HG03575 (cell line): ENCODE data around the gene ABCG1.

Experiments used
- ATAC-seq: cut with Tn5 transposase; IDR thresholded peaks from one replicate; pipeline ENCODE4 v1.9.1; 2021; ENCODE audit not compliant: unreplicated experiment, insufficient number of reproducible peaks, low FRiP score; ENCODE audit errors: extremely low read depth

ABCG1 gene

DNA sequence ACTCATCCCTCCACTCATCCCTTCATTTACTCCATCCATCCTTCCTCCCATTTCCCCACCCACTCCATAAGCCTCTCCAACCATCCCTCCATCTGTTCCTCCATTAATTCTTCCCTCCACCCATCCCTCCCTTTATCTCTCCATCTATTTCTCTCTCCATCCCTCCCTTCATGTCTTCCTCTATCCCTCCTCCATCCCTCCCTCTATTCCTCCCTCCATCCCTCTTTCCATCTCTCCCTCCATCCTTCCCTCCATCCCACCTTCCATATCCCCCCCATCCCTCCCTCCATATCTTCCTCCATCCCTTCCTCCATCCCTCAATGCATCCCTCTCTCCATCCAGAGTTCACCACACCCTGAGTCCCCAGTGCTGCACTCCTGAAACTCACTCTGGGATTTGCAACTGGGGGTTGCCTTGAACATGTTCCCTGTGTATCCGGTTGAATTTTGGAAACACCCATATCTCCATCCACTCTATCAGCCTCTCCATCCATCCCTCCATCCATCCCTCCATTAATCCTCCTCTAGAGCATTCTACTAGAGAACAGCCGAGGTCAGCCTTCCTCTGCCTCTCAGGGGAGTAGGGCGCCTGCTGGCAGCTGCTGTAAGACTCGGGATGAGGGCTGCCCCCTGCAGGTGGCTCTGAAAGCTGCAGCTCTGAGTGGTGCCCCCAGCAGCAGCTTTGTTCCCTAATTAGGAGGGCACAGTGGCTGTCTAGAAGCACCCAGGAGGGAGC, 39.4 kb downstream of the ABCG1 start:
- no peak for ATAC-seq

DNA sequence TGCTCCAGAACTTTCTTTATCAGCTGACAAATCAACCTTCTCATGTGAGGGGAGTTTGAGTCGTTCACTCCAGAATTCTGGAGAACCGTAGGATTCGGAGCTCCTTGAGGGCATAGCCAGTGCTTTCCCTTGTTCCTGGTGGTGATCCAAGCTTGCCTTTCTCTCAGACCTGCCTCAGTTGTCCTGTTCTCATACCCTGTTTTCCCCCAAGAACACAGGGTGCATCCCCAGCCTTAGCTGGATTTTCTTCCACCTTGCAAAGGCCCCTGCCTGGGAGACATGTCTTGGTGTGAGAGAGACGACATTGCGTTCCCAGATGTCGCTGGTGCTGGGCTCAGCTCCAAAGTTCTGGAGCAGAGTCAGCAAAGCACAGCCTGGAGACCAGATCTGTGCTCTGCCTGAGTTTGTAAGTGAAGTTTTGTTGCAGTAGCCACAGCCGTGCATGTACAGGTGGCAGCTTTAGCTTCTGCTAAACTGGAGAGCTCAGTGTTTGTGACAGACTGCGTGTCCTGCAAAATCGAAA, 40.0 kb downstream of the ABCG1 start:
- ATAC-seq, result no peak

DNA sequence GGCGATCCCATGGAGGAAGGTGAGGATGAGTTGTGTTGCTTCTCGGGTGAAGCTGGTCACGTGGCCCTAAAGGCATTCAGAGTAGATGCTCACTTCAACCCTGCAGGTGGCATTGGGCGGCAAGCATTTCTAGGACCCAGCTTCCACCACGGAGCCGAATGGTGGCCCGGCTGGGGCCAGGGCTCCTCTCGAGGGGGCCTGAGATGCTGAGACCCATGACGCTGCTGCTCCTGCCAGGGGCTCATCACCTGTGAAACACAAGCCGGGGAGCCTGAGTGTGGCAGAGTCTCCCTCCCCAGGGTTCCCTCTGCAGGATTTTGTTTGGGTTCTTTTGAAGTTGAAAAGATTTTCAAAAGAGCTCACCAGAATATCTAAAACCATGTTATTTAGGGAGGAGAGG, 41.2 kb downstream of the ABCG1 start:
- ATAC-seq, result no peak

DNA sequence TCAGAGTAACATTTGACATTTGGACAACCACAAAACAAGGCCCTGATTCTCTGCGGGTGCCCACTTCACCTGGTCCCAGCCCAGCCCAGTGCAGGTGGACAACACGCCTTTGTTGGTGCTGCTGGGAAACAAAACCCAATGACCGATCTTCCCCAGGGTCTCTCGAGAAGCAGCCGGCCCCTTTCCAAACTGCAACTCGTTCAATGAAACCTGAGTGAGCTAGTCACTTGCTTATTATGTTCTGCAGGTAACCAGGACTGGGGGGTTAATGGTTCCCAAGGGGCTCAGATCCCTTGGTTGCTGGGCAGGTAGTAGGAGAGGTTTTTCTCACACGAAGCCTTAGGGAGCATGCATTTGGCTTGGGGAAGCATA, 42.9 kb downstream of the ABCG1 start:
- ATAC-seq, result no peak

DNA sequence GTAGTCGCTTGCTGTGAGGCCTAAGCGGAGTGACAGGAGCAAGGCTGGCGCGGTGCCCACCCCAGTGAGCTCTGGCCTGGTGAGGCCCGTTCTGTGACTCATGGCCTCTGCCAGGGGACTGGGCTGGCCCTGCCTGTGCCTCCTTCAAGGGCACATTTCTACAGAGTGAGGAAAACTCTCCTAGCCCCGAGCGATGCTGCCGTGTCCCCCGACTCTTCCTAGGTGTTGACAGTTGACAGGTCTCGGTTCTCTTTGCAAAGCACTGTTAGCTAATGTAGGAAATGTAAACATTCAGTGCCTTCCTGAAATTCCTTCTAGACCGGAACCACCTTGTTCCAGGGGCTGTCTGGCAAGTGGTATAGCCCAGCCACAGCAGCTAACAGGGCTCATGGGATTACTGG, 43.9 kb downstream of the ABCG1 start:
- ATAC-seq, result no peak

- no peak for ATAC-seq
Measured at GRCh38 chr21:42263591-42264131, 44.7 kb downstream of the ABCG1 start.

- no peak for ATAC-seq
Measured at GRCh38 chr21:42264245-42265195, 45.6 kb downstream of the ABCG1 start.

- no peak for ATAC-seq
Measured at GRCh38 chr21:42265231-42265812, 46.4 kb downstream of the ABCG1 start.

DNA sequence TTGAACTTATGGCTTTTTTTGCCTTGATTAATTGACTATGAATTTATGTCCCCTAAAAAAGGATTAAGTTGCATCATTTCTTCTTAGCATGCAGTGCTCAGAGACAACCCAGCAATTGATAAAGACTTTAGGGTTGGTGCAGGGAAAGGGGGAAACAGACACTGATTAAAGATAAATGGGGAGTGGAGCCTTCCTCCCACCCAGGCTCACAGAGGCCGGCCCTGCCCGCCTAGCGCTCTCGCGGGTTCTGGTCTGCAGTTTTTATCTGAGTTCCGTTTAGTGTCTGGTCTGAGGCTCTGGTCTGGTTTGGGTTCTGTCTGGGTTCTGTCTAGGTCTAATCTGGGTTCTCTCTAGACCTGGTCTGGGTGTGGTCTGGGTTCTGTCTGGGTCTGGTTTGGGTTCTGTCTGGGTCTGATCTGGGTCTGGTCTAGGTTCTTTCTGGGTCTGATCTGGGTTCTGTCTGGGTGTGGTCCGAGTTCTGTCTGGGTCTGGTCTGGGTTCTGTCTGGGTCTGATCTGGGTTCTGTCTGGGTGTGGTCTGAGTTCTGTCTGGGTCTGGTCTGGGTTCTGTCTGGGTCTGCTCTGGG, 48.1 kb downstream of the ABCG1 start:
- ATAC-seq, result no peak

DNA sequence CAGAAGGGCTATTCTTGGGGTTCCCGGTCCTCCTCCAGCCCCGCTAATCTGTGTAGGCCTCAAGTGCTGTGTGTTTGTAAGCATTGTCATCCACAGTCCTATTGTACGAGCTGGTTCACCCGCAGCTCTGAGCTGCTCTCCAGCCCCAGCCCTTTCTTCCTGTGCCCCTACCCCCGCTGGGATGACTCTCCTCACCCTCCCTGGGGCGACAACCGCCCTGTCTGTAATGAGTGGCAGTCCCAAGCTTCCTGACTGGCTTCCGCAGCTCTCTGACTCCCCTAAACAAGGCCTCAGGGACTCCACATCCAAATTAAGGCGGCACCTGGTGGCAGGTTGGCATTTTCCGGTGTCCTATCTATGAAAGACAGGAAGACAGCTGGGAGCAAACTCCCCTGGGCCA, 50.4 kb downstream of the ABCG1 start:
- no peak for ATAC-seq

DNA sequence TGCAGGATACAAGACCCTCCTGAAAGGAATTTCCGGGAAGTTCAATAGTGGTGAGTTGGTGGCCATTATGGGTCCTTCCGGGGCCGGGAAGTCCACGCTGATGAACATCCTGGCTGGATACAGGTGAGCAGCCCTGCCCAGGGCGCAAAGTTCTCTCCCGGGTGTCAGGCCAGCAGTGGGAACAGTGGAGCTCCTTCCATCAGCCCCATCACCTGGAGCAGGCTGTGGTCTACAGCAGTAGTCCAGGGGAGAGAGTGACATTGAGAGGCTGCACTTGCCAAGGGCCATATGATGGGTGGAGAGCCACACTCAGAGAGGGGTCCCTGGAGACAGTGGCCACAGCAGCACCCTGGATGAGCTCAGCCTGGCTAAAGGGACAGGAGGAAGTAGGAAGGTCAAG, 52.1 kb downstream of the ABCG1 start:
- no peak for ATAC-seq

DNA sequence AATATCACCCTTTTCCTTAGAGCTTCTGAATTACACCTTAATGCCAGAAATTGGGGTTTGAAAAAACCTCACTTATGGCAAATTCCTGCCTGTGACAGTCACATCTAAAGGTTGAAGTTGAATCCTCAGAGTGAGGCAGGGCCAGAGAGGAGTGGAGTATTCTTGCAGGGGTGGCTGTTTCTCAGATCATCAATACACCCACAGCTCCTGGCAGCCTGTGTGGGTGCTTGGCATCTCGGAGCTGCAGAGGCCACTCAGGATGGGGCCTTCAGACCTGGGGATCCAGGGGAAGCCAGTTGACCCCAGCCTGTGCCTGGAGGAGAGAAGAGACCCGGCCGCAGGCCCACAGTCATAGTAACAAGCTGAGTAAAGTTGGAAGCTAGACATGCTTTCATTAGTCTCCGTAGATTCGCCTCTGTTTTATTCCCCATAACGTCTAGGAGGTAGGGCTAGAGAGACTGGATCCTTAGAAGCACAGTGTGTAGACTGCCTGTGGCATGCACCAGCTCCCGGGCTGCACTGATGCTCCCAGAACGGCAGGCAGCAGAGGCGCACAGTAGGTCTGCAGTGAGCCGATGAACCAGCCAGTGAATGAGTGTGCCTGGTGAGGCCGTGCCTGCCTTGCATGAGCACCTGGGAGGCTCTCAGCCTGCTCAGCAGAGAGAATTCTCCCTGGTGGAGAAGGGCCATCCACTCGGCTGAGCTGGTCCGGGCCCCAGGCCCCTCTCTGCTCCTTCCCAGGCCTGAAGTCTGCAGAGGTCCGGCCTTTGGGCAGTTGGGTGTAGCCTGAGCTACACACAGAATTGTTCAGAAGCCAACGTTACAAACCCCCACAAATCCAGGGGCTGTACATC, 53.4 kb downstream of the ABCG1 start:
- no peak for ATAC-seq

DNA sequence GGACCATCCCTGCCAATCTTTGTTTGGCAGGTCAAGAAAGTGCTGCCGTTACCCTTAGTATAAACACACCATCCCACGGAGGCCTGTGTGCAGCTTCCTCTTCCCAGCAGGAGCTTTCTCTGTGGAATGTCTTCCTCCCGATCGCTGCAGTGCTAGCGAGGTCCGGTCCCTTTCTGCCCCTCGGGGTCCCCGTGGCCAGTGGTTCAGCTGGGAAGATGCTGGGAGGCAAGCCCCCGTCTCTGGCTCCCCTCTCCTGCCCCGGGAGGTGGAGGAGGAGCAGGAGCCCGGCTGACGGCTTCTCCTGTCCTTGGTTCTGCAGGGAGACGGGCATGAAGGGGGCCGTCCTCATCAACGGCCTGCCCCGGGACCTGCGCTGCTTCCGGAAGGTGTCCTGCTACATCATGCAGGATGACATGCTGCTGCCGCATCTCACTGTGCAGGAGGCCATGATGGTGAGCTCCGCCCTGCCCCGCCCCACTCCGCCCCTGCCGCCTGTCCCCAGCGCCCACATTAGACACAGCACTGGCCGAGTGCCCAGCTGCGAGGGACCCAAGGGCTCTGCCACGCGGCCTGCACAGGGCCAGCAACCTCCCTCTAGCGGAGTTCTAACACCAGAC, 54.2 kb downstream of the ABCG1 start:
- no peak for ATAC-seq

DNA sequence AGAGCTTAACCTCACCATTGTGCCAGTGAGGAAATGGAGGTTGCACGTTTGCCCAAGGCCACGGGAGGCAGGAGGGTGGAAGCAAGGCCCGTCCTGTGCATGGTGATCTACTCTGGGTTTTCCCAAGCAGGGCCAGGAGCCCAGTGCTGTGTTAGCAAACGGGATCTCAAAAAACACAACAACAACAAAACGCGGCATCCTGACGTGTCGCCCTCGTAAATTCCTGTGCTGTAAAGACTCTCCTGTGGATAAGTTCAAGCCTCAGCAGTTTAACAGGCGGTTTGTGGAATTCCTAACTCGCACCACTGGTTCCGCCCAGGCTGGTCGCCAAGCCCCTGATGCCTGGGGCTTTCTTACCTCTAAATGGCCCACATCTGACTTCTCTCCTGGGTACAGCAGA, 57.1 kb downstream of the ABCG1 start:
- no peak for ATAC-seq

DNA sequence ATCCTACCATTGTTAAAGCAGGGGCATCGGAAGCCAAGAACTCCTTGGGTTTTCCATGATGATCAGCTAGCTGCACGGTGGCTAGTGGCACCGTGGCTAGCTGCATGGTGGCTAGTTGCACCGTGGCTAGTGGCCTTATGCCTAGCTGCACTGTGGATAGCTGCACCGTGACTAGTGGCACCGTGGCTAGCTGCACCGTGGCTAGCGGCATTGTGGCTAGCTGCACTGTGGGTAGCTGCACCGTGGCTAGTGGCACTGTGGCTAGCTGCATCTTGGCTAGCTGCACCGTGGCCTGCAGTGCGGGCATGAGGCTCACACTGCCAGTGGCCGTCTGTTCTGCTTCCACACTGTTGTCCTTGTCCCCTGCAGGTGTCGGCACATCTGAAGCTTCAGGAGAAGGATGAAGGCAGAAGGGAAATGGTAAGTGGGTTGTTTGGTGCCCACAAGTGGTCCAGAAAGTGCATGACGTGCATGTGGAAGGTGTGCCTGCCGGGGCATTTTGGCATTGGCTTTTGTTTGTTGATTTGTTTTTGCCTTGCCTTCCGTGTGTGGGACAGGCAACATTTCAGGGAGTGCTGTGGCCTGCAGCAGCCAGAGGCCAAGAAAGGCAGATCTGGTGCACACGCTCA, 57.7 kb downstream of the ABCG1 start:
- no peak for ATAC-seq

GRCh38 chr21:42277593-42277992, 58.7 kb downstream of the ABCG1 start:
- no peak for ATAC-seq

GRCh38 chr21:42278451-42279149, 59.7 kb downstream of the ABCG1 start:
- no peak for ATAC-seq
